Immature natural killer cell (primary cell): ENCODE data around the gene KAT2B. TPM values are rescaled to one million over a fixed set of nuclear protein-coding genes. Genes with fewer than 3 reads are reported as not detected.
"Not testable (repeated sequence)": the region's sequence is repeated elsewhere in the genome, so short reads cannot be mapped to it uniquely, and the experiment has no call there.

Experiments used
- DNase-seq, 3 donors: peaks; one replicate each; pipeline ENCODE4 v3.0.0; 2022; ENCODE audit warnings: mixed read lengths in 1 of 3
- H3K27ac Mint-ChIP-seq, 6 donors: one replicate each; pipeline ENCODE4 v1.8.0; 2020; ENCODE audit warnings: mixed read lengths in 6 of 6, mild to moderate bottlenecking in 5 of 6, inconsistent platforms in 4 of 6, moderate library complexity in 3 of 6
- H3K27me3 Mint-ChIP-seq, 3 donors: one replicate each; pipeline ENCODE4 v1.8.0; 2020 to 2021; ENCODE audit warnings: low read depth in 3 of 3, mild to moderate bottlenecking in 3 of 3, mixed read lengths in 3 of 3, moderate library complexity in 3 of 3, inconsistent platforms in 1 of 3
- H3K36me3 Mint-ChIP-seq, 3 donors: one replicate each; pipeline ENCODE4 v1.8.0; 2020; ENCODE audit warnings: mixed read lengths in 3 of 3, inconsistent platforms in 2 of 3, mild to moderate bottlenecking in 2 of 3
- H3K4me1 Mint-ChIP-seq, 2 donors: one replicate each; pipeline ENCODE4 v1.8.0; 2020; ENCODE audit warnings: inconsistent platforms in 2 of 2, mild to moderate bottlenecking in 2 of 2, mixed read lengths in 2 of 2, moderate library complexity in 1 of 2
- H3K4me3 Mint-ChIP-seq, 5 donors: one replicate each; pipeline ENCODE4 v1.8.0; 2020; ENCODE audit warnings: mild to moderate bottlenecking in 5 of 5, mixed read lengths in 5 of 5, inconsistent platforms in 3 of 5, moderate library complexity in 3 of 5
- H3K9me3 Mint-ChIP-seq, 6 donors: one replicate each; pipeline ENCODE4 v1.8.0; 2020; ENCODE audit warnings: mild to moderate bottlenecking in 6 of 6, mixed read lengths in 6 of 6, inconsistent platforms in 4 of 6, moderate library complexity in 3 of 6
- polyA plus RNA-seq, 3 donors: library from polyadenylated mRNA; unstranded; fragments of 300-500 nt; fragmentation: Illumina TruSeq; gene quantifications; one replicate each; pipeline ENCODE4 v1.2.3, GENCODE V29; 2021

KAT2B gene
- polyA plus RNA-seq, 3 donors from 2014 or later, result 2.5 to 12.0 (median 5.8) TPM

DNA sequence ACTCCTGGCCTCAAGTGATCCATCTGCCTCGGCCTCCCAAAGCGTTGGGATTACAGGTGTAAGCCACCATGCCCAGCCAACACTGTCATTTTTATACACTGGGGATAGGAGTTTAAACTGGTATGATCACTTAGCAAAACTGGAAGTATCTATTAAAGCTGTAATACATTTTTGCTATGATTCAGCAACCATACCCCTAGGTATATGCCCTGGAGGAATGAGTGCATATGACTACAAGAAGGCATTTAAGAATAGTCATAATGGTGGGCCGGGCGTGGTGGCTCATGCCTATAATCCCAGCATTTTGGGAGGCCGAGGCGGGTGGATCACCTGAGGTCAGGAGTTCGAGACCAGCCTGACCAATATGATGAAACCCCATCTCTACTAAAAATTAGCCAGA, 8.3 kb upstream of the KAT2B start:
- H3K27me3 Mint-ChIP-seq, H3K4me3 Mint-ChIP-seq: not testable (repeated sequence)

DNA sequence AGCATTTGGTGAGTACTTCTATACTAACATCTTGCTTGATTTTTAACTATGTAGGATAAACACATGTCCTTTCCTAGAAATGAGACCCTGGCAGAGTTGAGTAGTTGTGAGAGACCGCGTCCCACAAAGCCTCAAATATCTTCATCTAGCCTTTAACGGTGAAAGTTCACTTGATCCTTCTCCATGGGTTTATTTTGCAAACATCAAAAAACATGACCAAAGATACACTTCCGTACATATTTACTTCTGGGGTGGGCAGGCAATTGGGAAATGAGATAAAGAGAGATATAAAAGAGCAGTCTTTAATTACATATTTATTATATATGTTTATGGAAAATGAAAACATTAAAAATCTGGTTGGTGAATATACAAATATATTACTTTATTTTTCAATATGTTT, 5.2 kb upstream of the KAT2B start:
- Mint-ChIP-seq H3K4me3 (no peak overlapping the region), H3K4me1 (peaks cover 14 to 24% of the 10 kb centered on the region in 2 donors), H3K36me3 (no peaks in the 10 kb centered on the region), H3K27me3 (peaks cover 4 to 9% (median 6%) of the 10 kb centered on the region in 3 donors), H3K9me3 (no peaks in the 10 kb centered on the region), H3K27ac (no peak overlapping the region)
- no peak for DNase-seq

More for the DNA sequence above, 8.3 kb upstream of the KAT2B start:
- DNase-seq, H3K27ac Mint-ChIP-seq, H3K4me1 Mint-ChIP-seq, H3K36me3 Mint-ChIP-seq, H3K9me3 Mint-ChIP-seq: not testable (repeated sequence)

DNA sequence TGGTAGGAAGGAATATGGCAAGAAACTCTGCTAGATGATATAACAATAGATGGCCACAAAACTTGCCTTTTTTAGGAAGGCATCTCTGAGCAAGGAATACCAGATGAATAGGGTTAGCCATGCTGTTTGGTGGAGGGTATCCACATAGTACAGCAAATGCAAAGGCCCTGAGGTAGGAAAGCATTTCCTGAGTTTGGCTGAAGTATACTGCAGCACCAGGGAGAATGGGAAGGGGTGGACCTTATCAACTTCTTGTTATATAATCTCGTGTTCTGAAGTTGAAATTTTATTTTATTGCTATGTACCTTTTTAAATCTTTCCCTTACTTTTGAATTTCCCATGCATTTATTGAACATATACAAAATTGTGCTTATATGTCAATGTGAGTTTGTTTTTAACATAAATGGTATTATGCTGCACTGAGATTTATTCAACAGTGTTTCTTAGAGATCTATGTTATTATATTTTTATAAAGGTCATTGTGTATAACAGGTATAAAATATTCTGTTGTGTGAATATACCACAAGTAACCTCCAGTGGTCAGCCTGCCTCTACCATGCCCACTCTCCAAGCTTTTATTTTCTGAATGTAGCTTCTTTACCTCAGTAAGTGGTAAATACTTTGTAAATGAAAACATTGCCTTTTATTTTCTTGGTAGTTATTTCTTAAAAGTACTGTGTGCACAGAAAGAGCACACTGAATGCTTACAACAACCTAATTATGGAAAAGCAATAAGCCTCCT, 2.8 kb upstream of the KAT2B start:
- no peaks in the 10 kb centered on the region for H3K36me3 Mint-ChIP-seq
- H3K27ac Mint-ChIP-seq, result peak overlapping the region in 4 of 6 donors; percentile 43 to 94 (median 58)
- H3K4me1 Mint-ChIP-seq, result peaks cover 23 to 36% of the 10 kb centered on the region in 2 donors
- peaks cover 10 to 14% (median 14%) of the 10 kb centered on the region in 3 donors for H3K27me3 Mint-ChIP-seq
- DNase-seq, result no peak
- no peaks in the 10 kb centered on the region for H3K9me3 Mint-ChIP-seq
- peak overlapping the region in 2 of 5 donors; percentile 21 to 92 for H3K4me3 Mint-ChIP-seq

DNA sequence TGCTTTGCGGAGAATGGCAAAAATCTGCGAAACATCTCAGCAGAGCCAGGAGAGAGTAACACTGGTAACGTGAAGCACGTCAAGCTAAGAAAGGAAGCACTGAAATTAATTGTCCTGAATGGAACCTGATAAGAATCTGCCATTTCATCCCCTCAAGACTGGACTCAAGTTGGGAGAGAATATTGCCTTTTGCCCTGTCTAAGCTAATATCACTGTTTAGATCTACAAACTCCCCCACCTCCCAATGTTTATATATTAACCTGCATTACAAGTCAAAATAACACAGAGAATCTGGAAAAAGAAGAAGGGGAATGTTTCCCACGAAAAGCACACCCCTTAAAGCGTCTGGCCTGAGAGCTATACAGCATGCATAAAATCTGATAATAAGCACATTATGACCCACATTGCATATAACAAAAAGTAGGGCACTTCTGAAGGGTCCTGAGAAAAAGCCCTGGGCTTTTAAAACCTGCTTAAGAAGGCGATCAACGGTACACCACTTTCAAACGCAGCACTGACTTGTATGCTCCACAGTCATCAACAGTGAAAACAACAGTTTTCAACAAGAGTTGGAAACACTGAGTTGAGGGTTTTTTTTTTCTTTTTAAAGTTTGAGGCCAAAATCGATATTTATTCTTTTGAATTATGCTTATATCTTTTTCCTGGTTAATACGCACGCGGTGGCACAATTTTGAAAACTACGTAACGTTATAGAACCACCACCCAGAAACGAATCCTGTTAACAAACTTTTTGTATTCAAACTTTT, 1.4 kb upstream of the KAT2B start:
- peak overlapping the region; percentile 82 to 95 (median 92) for H3K27ac Mint-ChIP-seq
- H3K9me3 Mint-ChIP-seq, result no peaks in the 10 kb centered on the region
- peak overlapping the region; percentile 78 to 97 (median 93) for H3K4me3 Mint-ChIP-seq
- peak in 2 of 3 donors; percentile 16 to 26 for DNase-seq
- peaks cover 8 to 17% (median 14%) of the 10 kb centered on the region in 3 donors for H3K27me3 Mint-ChIP-seq
- peaks cover 38 to 51% of the 10 kb centered on the region in 2 donors for H3K4me1 Mint-ChIP-seq
- no peaks in the 10 kb centered on the region for H3K36me3 Mint-ChIP-seq

DNA sequence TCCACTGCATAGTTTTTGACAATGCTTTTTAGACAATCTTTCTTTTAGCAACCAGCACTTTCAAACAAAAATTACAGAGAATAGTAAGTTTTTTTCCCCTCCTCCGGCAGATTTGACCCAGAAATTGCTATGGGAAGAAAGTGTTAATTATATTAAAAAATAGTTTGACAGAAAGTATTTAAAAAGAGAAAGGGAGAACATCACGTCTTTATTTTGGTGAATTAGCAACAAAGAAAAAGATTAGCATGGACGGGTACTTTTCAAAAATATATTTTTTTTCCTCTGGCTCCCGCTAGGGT, 831 bp upstream of the KAT2B start:
- peak overlapping the region; percentile 82 to 95 (median 92) for H3K27ac Mint-ChIP-seq
- H3K4me1 Mint-ChIP-seq, result peaks cover 43 to 56% of the 10 kb centered on the region in 2 donors
- H3K36me3 Mint-ChIP-seq, result no peaks in the 10 kb centered on the region
- H3K4me3 Mint-ChIP-seq, result peak overlapping the region; percentile 78 to 97 (median 93)
- DNase-seq, result no peak
- H3K27me3 Mint-ChIP-seq, result peaks cover 8 to 17% (median 14%) of the 10 kb centered on the region in 3 donors
- no peaks in the 10 kb centered on the region for H3K9me3 Mint-ChIP-seq

DNA sequence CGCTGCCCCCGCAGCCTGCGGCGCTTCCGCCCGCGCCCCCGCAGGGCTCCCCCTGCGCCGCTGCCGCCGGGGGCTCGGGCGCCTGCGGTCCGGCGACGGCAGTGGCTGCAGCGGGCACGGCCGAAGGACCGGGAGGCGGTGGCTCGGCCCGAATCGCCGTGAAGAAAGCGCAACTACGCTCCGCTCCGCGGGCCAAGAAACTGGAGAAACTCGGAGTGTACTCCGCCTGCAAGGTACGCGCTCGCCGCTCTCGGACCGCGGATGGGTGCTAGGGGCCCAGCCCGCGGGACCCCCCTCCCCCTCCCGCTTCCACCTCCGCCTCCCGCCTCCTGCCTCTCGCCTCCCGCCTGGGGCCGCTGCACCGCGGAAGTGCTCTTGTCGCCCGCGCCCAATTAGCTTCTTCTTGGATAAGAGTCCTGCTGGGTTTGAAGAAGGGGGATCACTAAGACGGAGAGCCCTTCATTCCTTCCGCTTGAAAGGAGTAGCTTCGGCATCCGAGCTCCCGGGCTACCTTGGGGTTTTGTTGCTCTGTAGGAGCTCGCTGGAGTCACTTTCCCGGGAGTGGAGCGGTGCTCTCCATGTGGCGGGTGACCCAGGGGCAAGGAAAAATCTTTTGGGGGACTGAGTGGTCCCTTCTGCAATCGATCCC, 426 bp downstream of the KAT2B start:
- peaks cover 51 to 68% of the 10 kb centered on the region in 2 donors for H3K4me1 Mint-ChIP-seq
- peak overlapping the region; percentile 91 to 98 (median 96) for H3K4me3 Mint-ChIP-seq
- peaks cover 8 to 17% (median 14%) of the 10 kb centered on the region in 3 donors for H3K27me3 Mint-ChIP-seq
- no peaks in the 10 kb centered on the region for H3K9me3 Mint-ChIP-seq
- no peaks in the 10 kb centered on the region for H3K36me3 Mint-ChIP-seq
- H3K27ac Mint-ChIP-seq, result peak overlapping the region; percentile 91 to 97 (median 94)
- DNase-seq, result peak; percentile 68 to 73 (median 72)

DNA sequence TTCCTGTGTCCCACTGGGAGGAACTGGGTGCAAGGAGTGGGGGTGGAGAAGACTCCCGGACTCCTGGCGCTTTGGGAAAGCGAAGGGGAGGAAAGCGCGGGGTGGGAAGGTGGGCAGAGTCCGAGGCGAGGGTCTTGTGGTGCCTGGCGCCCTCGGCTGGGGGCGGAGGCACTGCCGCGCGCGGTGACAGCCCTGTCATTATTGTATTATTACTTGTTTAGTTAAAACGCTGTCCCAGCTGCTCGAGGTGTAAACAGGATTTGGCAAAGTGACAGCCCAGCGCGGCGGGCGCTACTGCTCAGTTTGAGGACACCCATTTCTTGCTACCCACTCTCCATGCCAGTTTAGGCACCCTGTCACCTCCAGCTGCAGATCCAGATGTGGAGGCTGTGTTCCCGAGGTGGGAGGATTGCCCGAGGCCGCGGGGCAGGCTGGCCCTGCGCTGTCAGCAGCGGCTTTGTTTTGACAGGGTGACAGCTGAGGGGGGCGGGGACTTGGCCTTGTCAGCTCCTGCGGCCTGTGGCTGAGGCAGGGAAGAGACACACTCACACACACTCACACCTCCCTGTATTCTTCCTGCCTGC, 1.0 kb downstream of the KAT2B start:
- Mint-ChIP-seq H3K27me3 (peaks cover 8 to 17% (median 14%) of the 10 kb centered on the region in 3 donors), H3K4me1 (peaks cover 58 to 74% of the 10 kb centered on the region in 2 donors), H3K4me3 (peak overlapping the region; percentile 91 to 98 (median 96)), H3K27ac (peak overlapping the region; percentile 91 to 97 (median 94)), H3K9me3 (no peaks in the 10 kb centered on the region), H3K36me3 (no peaks in the 10 kb centered on the region)
- peak; percentile 70 to 73 (median 72) for DNase-seq

DNA sequence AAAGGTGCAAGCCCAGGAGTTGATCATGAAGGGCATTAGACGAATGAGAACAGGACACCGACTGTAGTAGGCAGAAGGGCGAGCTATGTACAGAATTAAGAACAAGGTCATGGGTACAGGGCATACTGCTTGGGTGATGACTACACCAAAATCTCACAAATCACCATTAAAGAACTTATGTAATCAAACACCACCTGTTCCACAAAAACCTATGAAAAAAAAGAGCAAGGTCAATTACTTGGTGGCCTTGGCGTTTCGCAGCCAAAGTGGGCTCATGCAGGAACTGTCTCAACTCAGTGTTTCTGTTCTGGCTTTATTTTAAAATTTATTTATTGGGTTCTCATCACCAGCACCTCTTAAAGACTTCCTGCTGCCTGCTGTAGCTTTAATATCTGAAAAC, 2.1 kb downstream of the KAT2B start:
- peak overlapping the region; percentile 91 to 97 (median 94) for H3K27ac Mint-ChIP-seq
- H3K9me3 Mint-ChIP-seq, result no peaks in the 10 kb centered on the region
- H3K36me3 Mint-ChIP-seq, result peaks cover 0 to 2% (median 0%) of the 10 kb centered on the region in 3 donors
- peak overlapping the region; percentile 91 to 98 (median 96) for H3K4me3 Mint-ChIP-seq
- peaks cover 8 to 17% (median 14%) of the 10 kb centered on the region in 3 donors for H3K27me3 Mint-ChIP-seq
- no peak for DNase-seq
- peaks cover 68 to 81% of the 10 kb centered on the region in 2 donors for H3K4me1 Mint-ChIP-seq

DNA sequence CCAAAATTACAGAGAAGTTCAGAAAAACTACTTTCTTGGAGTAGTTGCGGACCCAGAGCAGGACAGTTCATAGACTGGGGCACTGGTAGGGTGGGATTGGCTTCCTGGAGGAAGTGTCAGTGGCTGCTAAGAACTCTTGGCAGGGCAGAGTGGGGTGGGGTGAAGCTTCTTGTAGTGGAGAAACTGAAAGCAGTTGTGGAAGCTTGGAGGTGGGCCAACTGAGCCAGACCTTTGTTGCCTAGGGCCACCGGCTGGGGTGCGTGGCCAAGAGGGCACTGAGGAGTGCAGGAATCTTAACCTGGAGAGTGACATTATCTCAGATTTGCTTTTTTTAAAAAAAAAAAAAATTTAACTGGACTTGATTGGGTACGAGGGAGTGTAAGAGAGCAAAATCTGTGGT, 3.1 kb downstream of the KAT2B start:
- no peaks in the 10 kb centered on the region for H3K9me3 Mint-ChIP-seq
- H3K27me3 Mint-ChIP-seq, result peaks cover 8 to 17% (median 14%) of the 10 kb centered on the region in 3 donors
- H3K4me1 Mint-ChIP-seq, result peaks cover 74 to 82% of the 10 kb centered on the region in 2 donors
- H3K4me3 Mint-ChIP-seq, result peak overlapping the region; percentile 91 to 98 (median 96)
- peak overlapping the region; percentile 91 to 97 (median 94) for H3K27ac Mint-ChIP-seq
- peaks cover 0 to 3% (median 0%) of the 10 kb centered on the region in 3 donors for H3K36me3 Mint-ChIP-seq
- DNase-seq, result peak; percentile 65 to 69 (median 67)

DNA sequence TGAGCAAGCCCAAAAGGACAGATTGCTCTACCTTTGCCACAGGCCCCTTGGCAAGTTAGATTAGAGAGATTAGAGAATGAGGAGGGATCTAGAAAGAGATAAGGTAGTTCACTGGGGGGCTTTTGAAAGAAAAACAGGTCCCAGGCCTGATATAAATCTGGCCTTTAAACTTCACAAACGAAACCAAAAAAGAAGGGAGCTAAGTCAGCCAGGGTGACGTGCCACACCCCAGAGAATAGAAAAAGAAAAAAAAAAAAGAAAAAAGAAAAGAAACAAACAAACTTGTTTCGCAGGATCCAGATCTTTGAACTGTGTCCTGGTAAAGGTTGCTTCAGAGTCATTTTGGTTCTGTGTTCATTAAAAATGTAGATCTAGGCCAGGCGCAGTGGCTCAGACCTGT, 3.6 kb downstream of the KAT2B start:
- no peaks in the 10 kb centered on the region for H3K9me3 Mint-ChIP-seq
- H3K4me1 Mint-ChIP-seq, result peaks cover 74 to 82% of the 10 kb centered on the region in 2 donors
- H3K36me3 Mint-ChIP-seq, result peaks cover 0 to 3% (median 0%) of the 10 kb centered on the region in 3 donors
- peak overlapping the region; percentile 91 to 97 (median 94) for H3K27ac Mint-ChIP-seq
- H3K27me3 Mint-ChIP-seq, result peaks cover 5 to 17% (median 14%) of the 10 kb centered on the region in 3 donors
- peak overlapping the region; percentile 91 to 98 (median 96) for H3K4me3 Mint-ChIP-seq
- DNase-seq, result peak in 1 of 3 donors; percentile 27

DNA sequence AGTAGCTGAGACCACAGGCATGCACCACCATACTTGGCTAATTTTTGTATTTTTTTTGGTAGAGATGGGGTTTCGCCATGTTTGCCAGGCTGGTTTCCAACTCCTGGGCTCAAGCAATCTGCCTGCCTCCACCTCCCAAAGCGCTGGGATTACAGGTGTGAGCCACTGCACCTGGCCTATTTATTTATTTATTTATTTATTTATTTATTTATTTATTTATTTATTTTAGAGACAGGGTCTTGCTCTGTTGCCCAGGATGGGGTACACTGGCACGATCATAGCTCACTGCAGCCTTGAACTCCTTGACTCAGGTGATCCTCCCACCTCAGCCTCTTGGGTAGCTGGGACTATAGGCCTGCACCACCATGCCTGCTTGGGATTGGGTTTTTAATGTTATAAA, 4.9 kb downstream of the KAT2B start:
- H3K4me1 Mint-ChIP-seq, result peaks cover 80 to 88% of the 10 kb centered on the region in 2 donors
- H3K4me3 Mint-ChIP-seq, result peak overlapping the region in 1 of 5 donors; percentile 60
- H3K27ac Mint-ChIP-seq, result peak overlapping the region; percentile 73 to 96 (median 92)
- H3K9me3 Mint-ChIP-seq, DNase-seq, H3K36me3 Mint-ChIP-seq: not testable (repeated sequence)
- H3K27me3 Mint-ChIP-seq, result peaks cover 5 to 11% (median 8%) of the 10 kb centered on the region in 3 donors

DNA sequence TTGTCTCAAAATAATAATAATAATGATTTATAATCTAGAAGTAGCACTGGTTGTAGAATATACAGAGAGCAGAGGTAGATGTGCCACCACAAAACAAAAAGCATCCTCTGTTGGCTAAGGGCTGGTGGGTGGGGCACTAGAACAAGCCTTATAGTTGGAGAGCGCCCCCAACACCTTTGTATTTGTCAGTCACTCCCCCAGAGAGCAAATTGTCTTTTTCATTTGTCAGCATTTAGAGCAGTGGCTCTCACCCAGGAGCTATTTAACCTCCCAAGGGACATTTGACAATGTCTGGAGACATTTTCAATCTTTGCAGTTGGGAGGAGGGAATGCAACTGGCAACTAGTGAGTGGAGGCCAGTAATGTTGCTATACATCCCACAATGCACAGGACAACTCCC, 6.3 kb downstream of the KAT2B start:
- Mint-ChIP-seq H3K36me3 (peaks cover 0 to 3% (median 0%) of the 10 kb centered on the region in 3 donors), H3K9me3 (no peaks in the 10 kb centered on the region), H3K27me3 (peaks cover 1 to 3% (median 2%) of the 10 kb centered on the region in 3 donors), H3K4me1 (peaks cover 91 to 99% of the 10 kb centered on the region in 2 donors), H3K27ac (peak overlapping the region in 5 of 6 donors; percentile 53 to 84 (median 75)), H3K4me3 (peak overlapping the region in 3 of 5 donors; percentile 9 to 79 (median 27))
- DNase-seq, result no peak

DNA sequence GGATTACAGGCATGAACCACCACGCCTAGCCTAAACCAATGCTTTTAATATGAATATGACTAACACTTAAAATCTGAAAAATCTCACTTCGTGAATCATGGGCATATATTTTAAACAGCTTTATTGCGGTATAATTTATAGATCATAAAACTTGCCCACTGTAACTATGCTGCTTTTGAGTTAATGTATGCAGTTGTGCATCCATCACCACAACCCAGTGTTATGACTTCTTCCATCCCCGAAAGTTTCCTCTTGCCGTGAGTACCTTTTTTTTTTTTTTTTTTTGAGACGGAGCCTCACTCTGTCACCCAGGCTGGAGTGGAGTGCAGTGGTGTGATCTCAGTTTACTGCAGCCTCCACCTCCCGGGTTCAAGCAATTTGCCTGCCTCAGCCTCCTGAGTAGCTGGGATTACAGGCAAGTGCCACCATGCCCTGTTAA, 7.1 kb downstream of the KAT2B start:
- Mint-ChIP-seq H3K4me1 (peaks cover 91 to 99% of the 10 kb centered on the region in 2 donors), H3K27me3 (peaks cover 0 to 3% (median 0%) of the 10 kb centered on the region in 3 donors), H3K36me3 (peaks cover 0 to 3% (median 0%) of the 10 kb centered on the region in 3 donors), H3K9me3 (no peaks in the 10 kb centered on the region), H3K4me3 (peak overlapping the region; percentile 10 to 79 (median 22)), H3K27ac (peak overlapping the region; percentile 34 to 83 (median 77))
- no peak for DNase-seq
